Vagina (tissue), 2 donors: ENCODE measurements around the gene PITX3. TPM values are rescaled to one million over a fixed set of nuclear protein-coding genes. Genes with fewer than 3 reads are reported as not detected.
"Not testable (repeated sequence)": the region's sequence is repeated elsewhere in the genome, so short reads cannot be mapped to it uniquely, and the experiment has no call there.

Source experiments
- DNase-seq, 2 donors: peaks; one replicate each; pipeline ENCODE4 v3.0.0-alpha.2; 2017; ENCODE audit errors: extremely low spot score in 2 of 2
- H3K27ac ChIP-seq: fragments of 200-600 bp; sonication (generic); one replicate; pipeline ENCODE4 v1.5.1; 2019
- H3K27me3 ChIP-seq: fragments of 200-600 bp; sonication (generic); one replicate; pipeline ENCODE4 v1.5.1; 2019
- H3K36me3 ChIP-seq, 2 donors: fragments of 200-600 bp; sonication (generic); one replicate each; pipeline ENCODE4 v1.5.1; 2017 to 2019
- H3K4me1 ChIP-seq: fragments of 200-600 bp; sonication (generic); one replicate; pipeline ENCODE4 v1.5.1; 2019
- H3K4me3 ChIP-seq, 2 donors: fragments of 200-600 bp; sonication (generic); 1 replicate in 1 of 2; 2 replicates in 1 of 2; pipeline ENCODE4 v1.5.1; 2016 to 2019
- H3K9me3 ChIP-seq: fragments of 200-600 bp; sonication (generic); one replicate; pipeline ENCODE4 v1.5.1; 2019
- CTCF ChIP-seq, 3 experiments: fragments of 450-650 bp in 2 of 3; fragments of 200-600 bp in 1 of 3; sonication (generic) in 1 of 3; IDR thresholded peaks; one replicate each; pipeline ENCODE4 v1.5.1; 2017 to 2019; ENCODE audit warnings: antibody characterized with exemption in 3 of 3, mild to moderate bottlenecking in 2 of 3, moderate library complexity in 2 of 3
- POLR2A ChIP-seq, 2 donors: fragments of 450-650 bp; IDR thresholded peaks; one replicate each; pipeline ENCODE4 v1.6.1; 2017; ENCODE audit warnings: antibody characterized with exemption in 2 of 2, mild to moderate bottlenecking in 2 of 2, moderate library complexity in 2 of 2
- POLR2AphosphoS5 ChIP-seq, 2 donors: sonication (generic); formaldehyde crosslinking; IDR thresholded peaks; one replicate each; pipeline ENCODE4 v1.9.0; 2017; ENCODE audit warnings: antibody characterized with exemption in 2 of 2, mild to moderate bottlenecking in 2 of 2, low read depth in 1 of 2; ENCODE audit not compliant: insufficient read depth in 1 of 2
- intact Hi-C: fragments of 100-400 bp; cut with DNase I; formaldehyde crosslinking; loops from one replicate; pipeline ENCODE4 v1.15.1; 2023
- total RNA-seq: library from RNA; depleted of rRNA; stranded (reverse); fragments of >200 nt; gene quantifications from one replicate; pipeline ENCODE4 v1.2.3, GENCODE V29; 2016

PITX3 gene
- total RNA-seq, 1 donor from 2014 or later = not detected

- intact Hi-C loops = loop anchor here (5.0 to 10.0 kb wide), 2 partner anchors 61 to 126 kb away; no protein-coding TSS in a partner anchor
These were observed 15.4 kb downstream of the PITX3 start, which contains the start of gene ELOVL3 for GRCh38 chr10:102225646-102226541. ELOVL3 (plus strand) TSS chr10:102226299; CDS start chr10:102226549, 250 bp downstream.

GRCh38 chr10:102222797-102223196 lies 18.5 kb downstream of the PITX3 start:
- no peak overlapping the region for H3K27ac ChIP-seq
- no peaks in the 10 kb centered on the region for H3K27me3 ChIP-seq
- H3K36me3 ChIP-seq = no peaks in the 10 kb centered on the region
- TF ChIP-seq CTCF (IDR thresholded peaks at IDR 0.05) (no peak), POLR2A (IDR thresholded peaks at IDR 0.05) (no peak), POLR2AphosphoS5 (IDR thresholded peaks at IDR 0.05; ENCODE audit: insufficient read depth in 1 of 2, low read depth in 1 of 2) (no peak)
- intact Hi-C loops = loop anchor here (10.0 kb wide), 1 partner anchor 58 kb away; no protein-coding TSS in a partner anchor
- no peaks in the 10 kb centered on the region for H3K9me3 ChIP-seq
- peaks cover 19% of the 10 kb centered on the region for H3K4me1 ChIP-seq
- no peak overlapping the region for H3K4me3 ChIP-seq
- DNase-seq = no peak

More at GRCh38 chr10:102225646-102226541, 15.4 kb downstream of the PITX3 start, which contains the start of gene ELOVL3:
- no peak for DNase-seq
- H3K9me3 ChIP-seq = no peaks in the 10 kb centered on the region
- no peaks in the 10 kb centered on the region for H3K36me3 ChIP-seq
- peaks cover 28% of the 10 kb centered on the region for H3K4me1 ChIP-seq
- peaks cover under 1% of the 10 kb centered on the region for H3K27me3 ChIP-seq
- H3K27ac ChIP-seq = peak within 1 kb of the TSS; percentile 73
- peak within 1 kb of the TSS; percentile 24 to 27 for H3K4me3 ChIP-seq
- TF ChIP-seq POLR2AphosphoS5 (IDR thresholded peaks at IDR 0.05; ENCODE audit: insufficient read depth in 1 of 2, low read depth in 1 of 2) (peak; percentile 75), POLR2A (IDR thresholded peaks at IDR 0.05) (peak in 1 of 2 donors; percentile 22), CTCF (IDR thresholded peaks at IDR 0.05) (no peak)

GRCh38 chr10:102220612-102221011 lies 20.7 kb downstream of the PITX3 start:
- Histone ChIP-seq H3K4me1 (peaks cover 6% of the 10 kb centered on the region), H3K4me3 (no peak overlapping the region), H3K9me3 (no peaks in the 10 kb centered on the region), H3K27me3 (no peaks in the 10 kb centered on the region), H3K27ac (no peak overlapping the region), H3K36me3 (no peaks in the 10 kb centered on the region)
- no peak for DNase-seq
- intact Hi-C loops = loop anchor here (10.0 kb wide), 1 partner anchor 56 kb away; no protein-coding TSS in a partner anchor
- TF ChIP-seq POLR2A (IDR thresholded peaks at IDR 0.05) (no peak), POLR2AphosphoS5 (IDR thresholded peaks at IDR 0.05; ENCODE audit: insufficient read depth in 1 of 2, low read depth in 1 of 2) (no peak), CTCF (IDR thresholded peaks at IDR 0.05) (no peak)

GRCh38 chr10:102219370-102219769 lies 21.9 kb downstream of the PITX3 start:
- no peak overlapping the region for H3K4me3 ChIP-seq
- no peak for TF ChIP-seq POLR2AphosphoS5 (IDR thresholded peaks at IDR 0.05; ENCODE audit: insufficient read depth in 1 of 2, low read depth in 1 of 2)
- TF ChIP-seq CTCF (IDR thresholded peaks at IDR 0.05) = no peak
- no peak for TF ChIP-seq POLR2A (IDR thresholded peaks at IDR 0.05)
- DNase-seq = no peak
- intact Hi-C loops = no loop called here
- H3K27ac ChIP-seq = no peak overlapping the region
- no peaks in the 10 kb centered on the region for H3K36me3 ChIP-seq
- no peaks in the 10 kb centered on the region for H3K4me1 ChIP-seq
- no peaks in the 10 kb centered on the region for H3K27me3 ChIP-seq
- H3K9me3 ChIP-seq = no peaks in the 10 kb centered on the region

- H3K4me1 ChIP-seq, DNase-seq, H3K36me3 ChIP-seq, H3K27me3 ChIP-seq, H3K9me3 ChIP-seq, H3K27ac ChIP-seq, intact Hi-C loops, H3K4me3 ChIP-seq: not testable (repeated sequence)
These were observed 27.7 kb downstream of the PITX3 start for GRCh38 chr10:102213599-102213998.
